Omental fat pad (tissue), 4 donors: ENCODE results near the gene SCRG1. TPM values are rescaled to one million over a fixed set of nuclear protein-coding genes. Genes with fewer than 3 reads are reported as not detected.

Source experiments
- ATAC-seq: fragments of 150-250 bp; one replicate; pipeline ENCODE4 v1.9.1; 2016; ENCODE audit warnings: mild to moderate bottlenecking, moderate library complexity; ENCODE audit not compliant: low FRiP score
- DNase-seq: peaks from one replicate; pipeline ENCODE4 v3.0.0-alpha.2; 2019; ENCODE audit warnings: low spot score
- total RNA-seq, 4 donors: library from RNA; depleted of rRNA; stranded (reverse); fragments of >200 nt; gene quantifications; one replicate each; pipeline ENCODE4 v1.1.0, GENCODE V29; 2016
- TF ChIP-seq, protein P1 (sequence below), 3 donors: fragments of 450-650 bp; IDR thresholded peaks; one replicate each; pipeline ENCODE4 v1.5.1; 2016 to 2017; ENCODE audit warnings: antibody characterized with exemption in 3 of 3, mild to moderate bottlenecking in 3 of 3, moderate library complexity in 2 of 3

Gene SCRG1
- total RNA-seq, 4 donors from 2014 or later: 0.25 to 0.79 (median 0.50) TPM

DNA sequence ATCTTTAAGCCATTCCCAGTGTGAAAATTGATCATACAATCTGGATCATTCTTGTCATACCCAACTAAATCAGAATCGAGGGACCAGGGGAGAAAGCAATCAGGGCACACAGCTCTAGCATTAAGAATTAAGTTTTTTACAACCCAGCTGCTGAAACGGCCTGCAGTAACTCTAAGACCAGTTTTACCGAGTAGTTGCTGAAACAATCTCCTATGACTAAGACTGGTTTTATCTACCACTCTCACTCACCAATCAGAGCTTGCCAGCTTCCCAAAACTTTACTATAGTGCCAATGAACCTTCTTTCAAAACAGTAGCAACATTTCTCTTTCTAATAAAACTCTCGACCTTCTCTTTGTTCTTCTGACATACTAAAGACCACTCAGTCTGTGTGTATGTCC lies 31.0 kb downstream of the SCRG1 start:
- no peak for ATAC-seq
- no peak for DNase-seq
- TF ChIP-seq, protein P1, sequence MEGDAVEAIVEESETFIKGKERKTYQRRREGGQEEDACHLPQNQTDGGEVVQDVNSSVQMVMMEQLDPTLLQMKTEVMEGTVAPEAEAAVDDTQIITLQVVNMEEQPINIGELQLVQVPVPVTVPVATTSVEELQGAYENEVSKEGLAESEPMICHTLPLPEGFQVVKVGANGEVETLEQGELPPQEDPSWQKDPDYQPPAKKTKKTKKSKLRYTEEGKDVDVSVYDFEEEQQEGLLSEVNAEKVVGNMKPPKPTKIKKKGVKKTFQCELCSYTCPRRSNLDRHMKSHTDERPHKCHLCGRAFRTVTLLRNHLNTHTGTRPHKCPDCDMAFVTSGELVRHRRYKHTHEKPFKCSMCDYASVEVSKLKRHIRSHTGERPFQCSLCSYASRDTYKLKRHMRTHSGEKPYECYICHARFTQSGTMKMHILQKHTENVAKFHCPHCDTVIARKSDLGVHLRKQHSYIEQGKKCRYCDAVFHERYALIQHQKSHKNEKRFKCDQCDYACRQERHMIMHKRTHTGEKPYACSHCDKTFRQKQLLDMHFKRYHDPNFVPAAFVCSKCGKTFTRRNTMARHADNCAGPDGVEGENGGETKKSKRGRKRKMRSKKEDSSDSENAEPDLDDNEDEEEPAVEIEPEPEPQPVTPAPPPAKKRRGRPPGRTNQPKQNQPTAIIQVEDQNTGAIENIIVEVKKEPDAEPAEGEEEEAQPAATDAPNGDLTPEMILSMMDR (IDR thresholded peaks at IDR 0.05): no peak

DNA sequence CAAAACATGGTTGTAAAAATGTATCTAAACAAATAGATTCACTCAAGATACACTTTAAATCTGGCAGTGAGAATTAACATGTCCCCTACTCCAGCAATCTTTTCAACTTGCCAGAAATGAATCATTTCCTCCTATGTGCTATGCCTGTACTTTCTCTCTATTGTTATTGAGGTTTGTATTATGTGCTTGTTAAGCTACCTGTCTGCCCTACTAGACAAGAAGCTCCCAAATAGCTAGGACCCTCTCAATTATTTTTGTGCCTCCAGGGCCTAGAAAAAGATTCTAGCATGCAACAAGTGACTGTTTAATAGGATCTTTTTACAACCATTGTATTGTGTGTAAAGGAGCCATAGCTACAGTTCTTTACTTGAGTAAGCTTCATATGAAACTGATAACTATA lies 31.6 kb downstream of the SCRG1 start:
- TF ChIP-seq, protein P1 (IDR thresholded peaks at IDR 0.05): no peak
- DNase-seq (no peak), ATAC-seq (no peak)

DNA sequence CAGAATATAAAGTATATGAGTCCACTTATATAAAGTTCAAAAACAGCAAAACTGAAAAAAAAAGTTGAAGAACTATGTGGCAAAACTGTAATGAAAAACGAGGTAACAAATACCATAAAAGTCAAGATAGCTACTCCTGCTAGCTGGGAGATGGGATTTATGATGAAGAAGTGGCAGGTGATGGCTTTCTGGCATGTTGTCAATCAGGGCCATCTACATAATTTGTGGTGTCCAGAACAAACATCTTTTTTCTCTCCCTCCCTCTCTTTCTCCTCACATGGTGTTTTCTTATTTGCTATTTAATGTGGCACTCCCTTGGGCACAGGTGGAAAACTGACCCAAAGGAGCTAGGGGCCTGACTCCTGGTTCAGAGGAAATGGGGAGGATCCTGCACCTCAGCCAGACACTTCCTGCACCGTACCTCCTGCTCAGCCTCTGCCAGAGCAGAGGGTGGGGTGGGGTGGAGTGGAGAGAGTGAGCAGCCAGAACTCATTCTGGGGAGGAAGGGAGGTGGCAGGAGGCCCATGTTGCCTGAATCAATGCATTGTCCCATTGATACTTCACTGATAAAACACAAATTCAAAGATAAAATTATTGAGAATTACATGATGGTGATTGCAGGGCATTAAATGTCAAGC lies 33.4 kb downstream of the SCRG1 start:
- DNase-seq (no peak), ATAC-seq (no peak)
- TF ChIP-seq, protein P1 (IDR thresholded peaks at IDR 0.05): no peak

DNA sequence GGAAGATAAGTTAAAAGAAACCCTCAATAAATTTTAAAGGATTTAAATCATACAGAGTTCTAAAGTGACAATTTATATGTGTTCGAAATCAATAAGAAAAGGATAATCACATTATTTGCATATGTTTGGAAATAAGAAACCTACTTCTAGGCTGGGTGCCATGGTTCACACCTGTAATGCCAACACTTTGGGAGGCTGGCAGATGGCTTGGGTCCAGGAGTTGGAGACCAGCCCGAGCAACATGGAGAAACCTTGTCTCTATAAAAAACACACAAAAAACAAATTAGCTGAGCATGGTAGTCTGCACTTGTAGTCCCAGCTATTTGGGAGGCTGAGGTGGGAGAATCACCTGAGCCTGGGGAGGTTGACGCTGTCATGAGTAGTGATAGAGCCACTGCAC lies 36.2 kb downstream of the SCRG1 start:
- DNase-seq: no peak
- no peak for ATAC-seq
- TF ChIP-seq, protein P1 (IDR thresholded peaks at IDR 0.05): no peak

DNA sequence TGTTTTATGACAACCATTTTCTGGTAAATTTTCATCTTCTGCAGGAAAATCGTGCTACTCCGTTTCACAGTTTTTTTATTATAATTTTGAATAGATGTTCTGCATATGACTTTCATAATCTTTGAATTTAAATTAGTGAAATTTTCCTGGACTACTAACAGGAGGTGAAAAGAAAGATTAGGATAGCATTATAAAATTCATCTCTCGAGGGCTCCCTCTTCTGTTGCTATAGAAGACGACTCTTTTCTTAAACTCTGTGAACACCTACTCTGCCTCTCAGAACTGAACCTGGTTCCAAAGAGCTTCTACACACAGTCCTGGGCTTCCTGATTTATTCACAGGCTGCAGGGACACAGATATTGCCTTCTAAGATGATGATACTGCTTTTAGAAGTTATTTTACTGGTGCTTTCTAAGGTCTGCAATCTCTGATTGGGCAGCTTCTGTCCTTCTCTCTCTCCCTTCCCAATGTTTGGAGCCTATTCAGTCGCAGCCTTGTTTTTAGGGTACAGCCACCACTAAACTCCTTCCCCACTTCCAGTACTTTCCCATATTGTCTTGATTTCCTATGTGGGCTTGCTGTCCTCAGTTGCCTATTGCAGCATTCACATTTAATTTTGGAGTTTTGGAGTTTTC lies 38.2 kb downstream of the SCRG1 start:
- ATAC-seq: no peak
- TF ChIP-seq, protein P1 (IDR thresholded peaks at IDR 0.05): no peak
- no peak for DNase-seq

DNA sequence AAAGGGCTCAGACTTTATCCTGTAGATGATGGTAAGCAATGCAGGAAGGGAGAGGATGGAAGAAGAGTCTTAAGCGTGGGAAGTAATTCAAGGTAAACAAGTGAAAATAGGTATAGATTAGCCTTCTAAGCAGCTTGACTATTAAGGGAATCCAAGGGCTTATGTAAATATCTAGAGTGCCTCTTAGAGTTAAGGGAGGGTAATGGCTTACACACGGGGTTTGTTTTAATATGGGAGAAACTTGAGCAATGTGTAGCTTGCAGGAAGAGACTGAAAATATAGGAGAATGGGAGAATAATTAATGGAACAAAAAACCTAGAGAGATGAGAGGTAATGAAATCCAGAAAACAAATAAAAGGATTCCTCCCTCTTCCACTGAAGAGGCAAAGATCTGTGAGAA lies 41.0 kb downstream of the SCRG1 start:
- ATAC-seq (no peak), DNase-seq (no peak)
- TF ChIP-seq, protein P1 (IDR thresholded peaks at IDR 0.05): no peak

DNA sequence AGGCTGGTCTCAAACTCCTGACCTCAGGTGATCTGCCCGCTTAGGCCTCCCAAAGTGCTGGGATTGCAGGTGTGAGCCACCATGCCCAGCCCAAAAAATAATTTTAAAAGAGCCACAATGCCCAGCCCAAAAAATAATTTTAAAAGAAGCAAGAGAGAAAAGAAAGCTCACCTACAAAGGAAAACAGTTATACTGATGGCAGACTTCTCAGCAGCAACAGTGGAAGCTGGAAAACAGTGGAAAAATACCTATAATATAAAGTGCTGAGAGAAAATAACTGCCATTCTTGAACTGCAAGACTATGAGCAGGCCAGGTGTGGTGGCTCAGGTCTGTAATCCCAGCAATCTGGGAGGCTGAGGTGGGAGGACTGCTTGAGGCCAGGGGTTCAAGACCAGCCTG lies 51.4 kb downstream of the SCRG1 start:
- ATAC-seq (no peak), DNase-seq (no peak)
- TF ChIP-seq, protein P1 (IDR thresholded peaks at IDR 0.05): no peak
